IMR-90 (cell line): ENCODE results near the gene C5. TPM values are rescaled to one million over a fixed set of nuclear protein-coding genes. Genes with fewer than 3 reads are reported as not detected.

Experiments
- ATAC-seq: fragments of 200-7000 bp; cut with Tn5 transposase; 2 replicates; pipeline ENCODE4 v1.9.1; 2020; ENCODE audit warnings: low read depth, mild to moderate bottlenecking, moderate library complexity
- BruUV-seq: library from RNA; stranded (reverse); fragments of 400-500 nt; replicated peaks from 2 replicates; lab custom pipeline; 2021; lab: Mats Ljungman, UMichigan
- CTCF ChIA-PET: fragments of 300-600 bp; formaldehyde crosslinking; extraction: SDS; loops from one replicate; lab custom pipeline; 2021; ENCODE audit warnings: antibody characterized with exemption; lab: Yijun Ruan, JAX
- POLR2A ChIA-PET: fragments of 300-600 bp; sonication (Branson Sonifier 250); formaldehyde crosslinking; loops from one replicate; lab custom pipeline; 2022; ENCODE audit warnings: antibody characterized with exemption; ENCODE audit not compliant: unreplicated experiment; lab: Charles Lee
- DNase-seq: peaks from one replicate; pipeline ENCODE4 v3.0.0; 2013
- H2AFZ ChIP-seq: replicated peaks from 2 replicates; pipeline ENCODE3; 2013; ENCODE audit warnings: low read length, mild to moderate bottlenecking; ENCODE audit not compliant: poor library complexity
- H2AK5ac ChIP-seq: 2 replicates; pipeline ENCODE4 v1.6.1; 2013; ENCODE audit warnings: low read depth, low read length, inconsistent platforms
- H2AK9ac ChIP-seq: replicated peaks from 2 replicates; pipeline ENCODE3; 2013; ENCODE audit warnings: mild to moderate bottlenecking, low read depth, low read length, moderate library complexity; ENCODE audit not compliant: poor library complexity
- H2BK120ac ChIP-seq: 2 replicates; pipeline ENCODE4 v1.6.1; 2013; ENCODE audit warnings: low read depth, low read length, inconsistent platforms
- H2BK15ac ChIP-seq: 3 replicates; pipeline ENCODE4 v1.6.1; 2013; ENCODE audit warnings: low read depth, low read length, inconsistent platforms
- H2BK20ac ChIP-seq: 2 replicates; pipeline ENCODE4 v1.6.1; 2013; ENCODE audit warnings: low read depth, mild to moderate bottlenecking, inconsistent platforms, low read length, moderate library complexity
- H2BK5ac ChIP-seq: 2 replicates; pipeline ENCODE4 v1.6.1; 2013; ENCODE audit warnings: mild to moderate bottlenecking, low read depth, low read length, inconsistent platforms; ENCODE audit not compliant: poor library complexity, severe bottlenecking
- H3K14ac ChIP-seq: replicated peaks from 2 replicates; pipeline ENCODE4 v1.6.1; 2013; ENCODE audit warnings: low read depth, low read length, inconsistent platforms
- H3K18ac ChIP-seq: 2 replicates; pipeline ENCODE4 v1.6.1; 2013; ENCODE audit warnings: low read depth, low read length, control low read depth
- H3K23ac ChIP-seq: 2 replicates; pipeline ENCODE4 v1.6.1; 2013; ENCODE audit warnings: low read depth, low read length, inconsistent platforms
- H3K27ac ChIP-seq: 2 replicates; pipeline ENCODE4 v1.5.1; 2013; ENCODE audit warnings: mild to moderate bottlenecking, control low read depth, low read length; ENCODE audit not compliant: insufficient read depth
- H3K27me3 ChIP-seq: 2 replicates; pipeline ENCODE4 v1.6.1; 2013; ENCODE audit warnings: low read length; ENCODE audit not compliant: control insufficient read depth, insufficient read depth
- H3K36me3 ChIP-seq: 2 replicates; pipeline ENCODE4 v1.6.1; 2013; ENCODE audit warnings: low read length, mixed read lengths; ENCODE audit not compliant: control insufficient read depth, insufficient read depth
- H3K4ac ChIP-seq: 2 replicates; pipeline ENCODE4 v1.6.1; 2013; ENCODE audit warnings: low read depth, low read length, inconsistent platforms
- H3K4me1 ChIP-seq: 2 replicates; pipeline ENCODE4 v1.6.1; 2013; ENCODE audit warnings: low read length, mixed read lengths; ENCODE audit not compliant: control insufficient read depth, insufficient read depth
- H3K4me2 ChIP-seq: 2 replicates; pipeline ENCODE4 v1.6.1; 2013; ENCODE audit warnings: low read depth, mild to moderate bottlenecking, control low read depth, low read length, moderate library complexity
- H3K4me3 ChIP-seq: 2 replicates; pipeline ENCODE4 v1.5.1; 2013; ENCODE audit warnings: low read depth, mild to moderate bottlenecking, control low read depth, low read length, moderate library complexity; ENCODE audit not compliant: insufficient read depth
- H3K56ac ChIP-seq: 2 replicates; pipeline ENCODE4 v1.6.1; 2013; ENCODE audit warnings: low read length, inconsistent platforms; ENCODE audit not compliant: insufficient read depth; ENCODE audit errors: extremely low read depth
- H3K79me1 ChIP-seq, 2 experiments: 2 replicates each; pipeline ENCODE4 v1.6.1; 2013; ENCODE audit warnings: low read length in 2 of 2, inconsistent platforms in 1 of 2, low read depth in 1 of 2
- H3K9ac ChIP-seq: 2 replicates; pipeline ENCODE4 v1.6.1; 2013; ENCODE audit warnings: low read depth, low read length, control low read depth
- H3K9me1 ChIP-seq: 2 replicates; pipeline ENCODE4 v1.6.1; 2013; ENCODE audit warnings: low read length, inconsistent platforms; ENCODE audit not compliant: insufficient read depth
- H3K9me3 ChIP-seq: 2 replicates; pipeline ENCODE4 v1.6.1; 2013; ENCODE audit warnings: low read length; ENCODE audit not compliant: control insufficient read depth, insufficient read depth
- H4K20me1 ChIP-seq: 2 replicates; pipeline ENCODE4 v1.6.1; 2013; ENCODE audit warnings: low read length, inconsistent platforms; ENCODE audit not compliant: insufficient read depth
- H4K5ac ChIP-seq: 2 replicates; pipeline ENCODE4 v1.6.1; 2013; ENCODE audit warnings: mild to moderate bottlenecking, low read depth, low read length, control low read depth
- H4K8ac ChIP-seq, 2 experiments: 2 replicates each; pipeline ENCODE4 v1.6.1; 2013; ENCODE audit warnings: low read depth in 2 of 2, low read length in 2 of 2, control low read depth in 1 of 2, inconsistent platforms in 1 of 2
- H4K91ac ChIP-seq: 2 replicates; pipeline ENCODE4 v1.6.1; 2013; ENCODE audit warnings: low read depth, low read length, inconsistent platforms; ENCODE audit not compliant: insufficient read depth
- BHLHE40 ChIP-seq: fragments of 150-350 bp; IDR thresholded peaks from 2 replicates; pipeline ENCODE4 v1.6.1; 2016; ENCODE audit warnings: mild to moderate bottlenecking, low read depth, low read length
- CEBPB ChIP-seq: IDR thresholded peaks from 2 replicates; pipeline ENCODE4 v1.6.1; 2012; ENCODE audit warnings: low read depth, low read length, improper control_type of control experiment
- CHD1 ChIP-seq: IDR thresholded peaks from 2 replicates; pipeline ENCODE4 v1.6.1; 2012; ENCODE audit warnings: low read depth, low read length, improper control_type of control experiment
- FOS ChIP-seq: fragments of 150-350 bp; IDR thresholded peaks from 2 replicates; pipeline ENCODE4 v1.6.1; 2016; ENCODE audit warnings: low read depth, low read length
- MAFK ChIP-seq: IDR thresholded peaks from 2 replicates; pipeline ENCODE4 v1.6.1; 2012; ENCODE audit warnings: low read depth, low read length, improper control_type of control experiment
- MAZ ChIP-seq: IDR thresholded peaks from 2 replicates; pipeline ENCODE4 v1.6.1; 2012; ENCODE audit warnings: low read depth, mild to moderate bottlenecking, low read length, improper control_type of control experiment, moderate library complexity, borderline replicate concordance
- MXI1 ChIP-seq: IDR thresholded peaks from 2 replicates; pipeline ENCODE4 v1.6.1; 2012; ENCODE audit warnings: low read depth, mild to moderate bottlenecking, low read length, moderate library complexity, borderline replicate concordance
- NFE2L2 ChIP-seq: fragments of 150-350 bp; IDR thresholded peaks from 2 replicates; pipeline ENCODE4 v1.6.1; 2016; ENCODE audit warnings: low read depth, mild to moderate bottlenecking, low read length
- POLR2A ChIP-seq: IDR thresholded peaks from 2 replicates; pipeline ENCODE4 v1.6.1; 2012; ENCODE audit warnings: mild to moderate bottlenecking, low read depth, low read length
- RAD21 ChIP-seq: IDR thresholded peaks from 2 replicates; pipeline ENCODE4 v1.6.1; 2012; ENCODE audit warnings: low read length, improper control_type of control experiment
- RCOR1 ChIP-seq: IDR thresholded peaks from 2 replicates; pipeline ENCODE4 v1.6.1; 2012; ENCODE audit warnings: mild to moderate bottlenecking, low read length, improper control_type of control experiment; ENCODE audit not compliant: insufficient replicate concordance
- RFX5 ChIP-seq: IDR thresholded peaks from 2 replicates; pipeline ENCODE4 v1.8.0; 2012; ENCODE audit warnings: low read depth, mild to moderate bottlenecking, low read length, moderate library complexity
- SMC3 ChIP-seq: fragments of 150-350 bp; IDR thresholded peaks from 2 replicates; pipeline ENCODE4 v1.6.1; 2016; ENCODE audit warnings: low read depth, mild to moderate bottlenecking, antibody characterized with exemption, low read length, moderate library complexity
- WGBS, 2 experiments: methylation state at CpG; one replicate each; pipeline versions ENCODE4 v1.1.5 to v1.1.7; 2013; ENCODE audit warnings: missing lambda C conversion rate in 2 of 2; ENCODE audit not compliant: insufficient read length in 1 of 2; ENCODE audit errors: extremely low coverage in 2 of 2; 5-methylcytosine and 5-hydroxymethylcytosine counted together
- dilution Hi-C: fragments of 300-500 bp; cut with HindIII; formaldehyde crosslinking; loops from one replicate; pipeline ENCODE4 v1.14.3; 2018; ENCODE audit warnings: low sequenced_read_pairs; ENCODE audit not compliant: unreplicated experiment
- in situ Hi-C: fragments of 300-500 bp; cut with MboI; formaldehyde crosslinking; loops from 3 replicates; pipeline ENCODE4 v1.14.3; 2019; ENCODE audit warnings: low sequenced_read_pairs, inconsistent platforms, mixed read lengths
- intact Hi-C: fragments of 100-400 bp; cut with micrococcal nuclease; formaldehyde crosslinking; loops from 2 replicates; pipeline ENCODE4 v1.10.0; 2022
- polyA plus RNA-seq, 3 experiments: library from polyadenylated mRNA; depleted of rRNA; stranded (reverse); fragments of >200 nt; gene quantifications; 2 replicates each; pipeline ENCODE4 v1.2.3, GENCODE V29; 2012; ENCODE audit warnings: low replicate concordance in 1 of 3
- total RNA-seq: library from RNA; depleted of rRNA; stranded (reverse); fragments of >200 nt; gene quantifications from 2 replicates; pipeline ENCODE4 v1.2.3, GENCODE V29; 2012
- TF ChIP-seq, protein P1 (sequence below): fragments of 150-350 bp; IDR thresholded peaks from 2 replicates; pipeline ENCODE4 v1.6.1; 2016; ENCODE audit warnings: low read depth, mild to moderate bottlenecking, low read length, moderate library complexity, borderline replicate concordance
- TF ChIP-seq, protein P2 (sequence below): conservative IDR thresholded peaks from 2 replicates; pipeline ENCODE4 v1.5.1; 2012; ENCODE audit warnings: mild to moderate bottlenecking, low read depth, low read length, improper control_type of control experiment
- TF ChIP-seq, protein P3 (sequence below): fragments of 150-350 bp; IDR thresholded peaks from 2 replicates; pipeline ENCODE4 v1.6.1; 2017; ENCODE audit warnings: mild to moderate bottlenecking, antibody characterized with exemption, low read length, low read depth

Gene C5
- total and polyA plus RNA-seq, 2 of the 4 experiments (the other 2 are of a cell fraction): 1.5 to 2.3 TPM

DNA sequence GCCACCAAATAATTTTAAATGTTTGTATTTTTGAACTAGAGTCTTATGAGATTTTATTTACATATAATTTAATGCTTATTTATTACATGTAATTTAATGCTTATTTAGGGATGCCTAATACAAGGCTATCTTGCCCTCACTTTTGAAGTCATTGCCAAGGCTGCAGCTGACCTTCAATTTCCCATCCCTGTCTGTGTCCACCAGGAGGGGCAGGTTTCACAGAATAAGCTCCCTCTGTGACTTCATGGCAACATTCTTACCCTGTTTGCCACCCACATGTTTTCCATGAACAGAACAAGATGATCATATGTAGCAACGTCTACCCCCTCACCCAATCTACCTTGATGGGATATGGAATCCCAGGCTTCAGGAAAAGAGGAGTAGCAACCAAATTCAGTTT lies 27.0 kb downstream of the C5 start:
- no peak overlapping the region for H3K4ac ChIP-seq
- no peak overlapping the region for H3K4me3 ChIP-seq
- no peak overlapping the region for H2AK9ac ChIP-seq
- no peak for TF ChIP-seq CHD1
- no peak for TF ChIP-seq MXI1
- TF ChIP-seq, protein P1, sequence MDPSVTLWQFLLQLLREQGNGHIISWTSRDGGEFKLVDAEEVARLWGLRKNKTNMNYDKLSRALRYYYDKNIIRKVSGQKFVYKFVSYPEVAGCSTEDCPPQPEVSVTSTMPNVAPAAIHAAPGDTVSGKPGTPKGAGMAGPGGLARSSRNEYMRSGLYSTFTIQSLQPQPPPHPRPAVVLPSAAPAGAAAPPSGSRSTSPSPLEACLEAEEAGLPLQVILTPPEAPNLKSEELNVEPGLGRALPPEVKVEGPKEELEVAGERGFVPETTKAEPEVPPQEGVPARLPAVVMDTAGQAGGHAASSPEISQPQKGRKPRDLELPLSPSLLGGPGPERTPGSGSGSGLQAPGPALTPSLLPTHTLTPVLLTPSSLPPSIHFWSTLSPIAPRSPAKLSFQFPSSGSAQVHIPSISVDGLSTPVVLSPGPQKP: no peak
- no peak for TF ChIP-seq RFX5
- TF ChIP-seq FOS: no peak
- TF ChIP-seq, protein P2, sequence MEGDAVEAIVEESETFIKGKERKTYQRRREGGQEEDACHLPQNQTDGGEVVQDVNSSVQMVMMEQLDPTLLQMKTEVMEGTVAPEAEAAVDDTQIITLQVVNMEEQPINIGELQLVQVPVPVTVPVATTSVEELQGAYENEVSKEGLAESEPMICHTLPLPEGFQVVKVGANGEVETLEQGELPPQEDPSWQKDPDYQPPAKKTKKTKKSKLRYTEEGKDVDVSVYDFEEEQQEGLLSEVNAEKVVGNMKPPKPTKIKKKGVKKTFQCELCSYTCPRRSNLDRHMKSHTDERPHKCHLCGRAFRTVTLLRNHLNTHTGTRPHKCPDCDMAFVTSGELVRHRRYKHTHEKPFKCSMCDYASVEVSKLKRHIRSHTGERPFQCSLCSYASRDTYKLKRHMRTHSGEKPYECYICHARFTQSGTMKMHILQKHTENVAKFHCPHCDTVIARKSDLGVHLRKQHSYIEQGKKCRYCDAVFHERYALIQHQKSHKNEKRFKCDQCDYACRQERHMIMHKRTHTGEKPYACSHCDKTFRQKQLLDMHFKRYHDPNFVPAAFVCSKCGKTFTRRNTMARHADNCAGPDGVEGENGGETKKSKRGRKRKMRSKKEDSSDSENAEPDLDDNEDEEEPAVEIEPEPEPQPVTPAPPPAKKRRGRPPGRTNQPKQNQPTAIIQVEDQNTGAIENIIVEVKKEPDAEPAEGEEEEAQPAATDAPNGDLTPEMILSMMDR: no peak
- no peak for TF ChIP-seq BHLHE40
- TF ChIP-seq, protein P3, sequence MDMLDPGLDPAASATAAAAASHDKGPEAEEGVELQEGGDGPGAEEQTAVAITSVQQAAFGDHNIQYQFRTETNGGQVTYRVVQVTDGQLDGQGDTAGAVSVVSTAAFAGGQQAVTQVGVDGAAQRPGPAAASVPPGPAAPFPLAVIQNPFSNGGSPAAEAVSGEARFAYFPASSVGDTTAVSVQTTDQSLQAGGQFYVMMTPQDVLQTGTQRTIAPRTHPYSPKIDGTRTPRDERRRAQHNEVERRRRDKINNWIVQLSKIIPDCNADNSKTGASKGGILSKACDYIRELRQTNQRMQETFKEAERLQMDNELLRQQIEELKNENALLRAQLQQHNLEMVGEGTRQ: no peak
- no peak for TF ChIP-seq CEBPB
- no peak for TF ChIP-seq MAFK
- no peak for TF ChIP-seq SMC3
- no peak for TF ChIP-seq RCOR1
- TF ChIP-seq MAZ: no peak
- TF ChIP-seq POLR2A: no peak
- TF ChIP-seq RAD21: no peak
- TF ChIP-seq NFE2L2: no peak
- in situ Hi-C loops (no loop called here), dilution Hi-C loops (no loop called here), intact Hi-C loops (no loop called here)
- no peak overlapping the region for H4K5ac ChIP-seq
- H3K36me3 ChIP-seq: no peaks in the 10 kb centered on the region
- H2BK120ac ChIP-seq: no peak overlapping the region
- no peak overlapping the region for H2BK5ac ChIP-seq
- no peaks in the 10 kb centered on the region for H3K27me3 ChIP-seq
- no peaks in the 10 kb centered on the region for H3K9me3 ChIP-seq
- H3K4me2 ChIP-seq: no peak overlapping the region
- H4K91ac ChIP-seq: no peak overlapping the region
- ChIA-PET POLR2A (no interaction called here), CTCF (no interaction called here)
- H2AFZ ChIP-seq: no peak overlapping the region
- H3K14ac ChIP-seq: no peak overlapping the region
- no peak overlapping the region for H3K18ac ChIP-seq
- DNase-seq (no peak), ATAC-seq (no peak)
- H4K20me1 ChIP-seq: no peaks in the 10 kb centered on the region
- no peak overlapping the region for H2BK15ac ChIP-seq
- no peak overlapping the region for H3K27ac ChIP-seq
- H3K79me1 ChIP-seq: no peaks in the 10 kb centered on the region
- H3K4me1 ChIP-seq: peaks cover 3% of the 10 kb centered on the region; the same call in 1 of the 2 replicates
- H3K56ac ChIP-seq: no peak overlapping the region
- no peaks in the 10 kb centered on the region for H3K9me1 ChIP-seq
- H2BK20ac ChIP-seq: no peak overlapping the region
- H2AK5ac ChIP-seq: no peak overlapping the region
- no peak overlapping the region for H3K23ac ChIP-seq
- no peak overlapping the region for H3K9ac ChIP-seq
- BruUV-seq: no TSS peak
- no peak overlapping the region for H4K8ac ChIP-seq
- WGBS, 2 experiments: no CpG with 5 or more reads among the region's 1 CpG
